Measurements from ENCODE around the gene ERVFRD-1.

Gene ERVFRD-1

DNA sequence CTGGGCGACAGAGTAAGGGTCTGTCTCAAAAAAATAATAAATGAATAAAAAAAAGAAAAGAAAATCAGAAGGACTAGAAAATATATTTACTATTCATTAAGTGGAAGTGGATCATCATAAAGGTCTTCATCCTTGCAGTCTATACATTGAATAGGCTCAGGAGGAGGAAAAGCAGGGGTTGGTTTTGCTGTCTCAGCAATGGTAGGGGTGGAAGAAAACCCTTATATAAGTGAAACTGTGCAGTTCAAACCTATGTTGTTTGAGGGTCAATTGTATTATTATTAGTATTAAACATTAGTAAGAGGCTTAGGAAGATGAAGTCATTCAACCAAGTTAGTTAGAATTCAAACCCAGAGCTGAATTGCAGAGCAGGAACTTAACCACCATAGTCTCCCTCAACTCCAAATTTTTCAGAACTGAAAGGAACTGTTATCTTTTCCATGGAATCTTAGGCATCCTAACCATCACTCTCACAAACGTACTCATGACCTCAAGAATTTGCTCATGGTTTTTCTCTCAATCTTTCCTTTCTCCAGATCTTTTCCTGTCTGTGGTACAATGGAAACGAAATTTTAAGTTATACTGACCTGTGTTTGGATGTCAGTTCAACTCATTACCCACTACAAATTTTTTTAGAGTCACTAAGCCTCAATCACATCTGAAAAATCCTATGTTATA, 25.6 kb downstream of the ERVFRD-1 start:
- no peak for DNase-seq

DNA sequence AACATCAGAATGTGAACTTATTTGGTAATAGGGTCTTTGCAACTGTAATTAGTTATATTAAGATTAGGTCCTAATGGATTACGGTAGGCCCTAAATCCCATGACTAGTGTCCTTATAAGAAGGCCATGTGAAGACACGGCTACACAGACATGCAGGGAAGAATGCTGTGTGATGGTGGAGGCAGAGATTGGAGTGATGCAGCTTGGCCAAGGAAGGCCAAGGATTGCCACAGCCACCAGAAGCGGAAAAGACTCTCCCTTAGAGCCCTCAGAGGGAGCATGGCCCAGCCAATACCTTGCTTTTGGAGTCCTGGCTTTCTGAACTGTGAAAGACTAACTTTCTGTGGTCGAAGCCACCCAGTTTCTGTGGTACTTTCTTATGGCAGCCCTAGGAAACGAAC, 27.6 kb downstream of the ERVFRD-1 start:
- no peak for DNase-seq

DNA sequence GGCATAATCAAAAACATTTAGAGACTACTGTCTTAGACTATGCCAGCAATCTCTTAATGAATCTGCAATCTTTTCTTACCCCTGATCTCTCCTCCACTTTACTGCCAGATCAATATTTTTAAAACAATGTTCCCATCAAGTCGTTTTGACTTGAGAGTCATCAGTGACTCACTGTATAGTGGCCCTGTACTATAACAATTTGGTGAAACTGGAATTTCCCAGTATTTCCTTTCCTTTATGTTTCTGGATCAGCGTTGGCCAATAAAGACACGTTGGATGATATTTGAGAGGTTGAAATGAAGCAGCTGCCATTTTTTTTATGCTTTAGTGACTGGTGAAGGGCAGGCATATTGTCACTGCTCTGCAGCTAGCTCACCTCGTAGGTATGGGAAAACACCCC, 28.0 kb downstream of the ERVFRD-1 start:
- DNase-seq = no peak

DNA sequence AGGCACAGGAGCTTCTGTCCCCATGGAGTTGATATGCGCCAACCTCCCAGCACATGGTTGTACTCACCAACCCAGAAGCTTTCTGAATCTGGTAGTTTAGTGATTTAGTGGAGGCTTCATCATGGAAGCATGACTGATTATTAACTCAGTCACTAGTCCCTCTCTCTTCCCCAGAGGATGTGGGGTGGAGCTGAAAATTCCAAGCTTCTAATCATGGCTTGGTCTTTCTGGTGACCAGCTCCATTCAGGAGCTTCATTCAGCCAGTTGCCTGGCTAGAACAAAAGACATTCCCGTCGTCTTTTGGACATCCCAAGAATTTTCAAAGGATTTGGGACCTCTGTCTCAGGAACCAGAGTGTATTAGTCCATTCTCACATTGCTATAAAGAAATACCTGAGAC, 31.2 kb downstream of the ERVFRD-1 start:
- no peak for DNase-seq

DNA sequence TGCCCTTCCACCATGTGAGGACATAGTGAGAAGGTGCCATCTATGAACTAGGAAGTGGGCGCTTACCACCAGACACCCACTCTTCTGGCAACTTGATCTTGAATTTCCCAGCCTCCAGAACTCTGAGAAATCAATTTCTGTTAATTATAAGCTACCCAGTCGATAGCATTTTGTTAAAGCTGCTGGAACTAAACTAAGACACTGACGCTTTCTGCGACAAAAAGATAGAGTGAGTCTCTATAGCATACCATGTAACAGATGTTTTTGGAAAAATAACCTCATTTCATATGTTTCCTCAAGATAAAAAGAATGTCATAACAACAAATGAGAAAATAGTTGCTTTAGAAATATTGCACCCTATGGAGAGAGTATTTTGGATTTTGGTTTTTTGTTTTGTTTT, 33.3 kb downstream of the ERVFRD-1 start:
- no peak for DNase-seq

DNA sequence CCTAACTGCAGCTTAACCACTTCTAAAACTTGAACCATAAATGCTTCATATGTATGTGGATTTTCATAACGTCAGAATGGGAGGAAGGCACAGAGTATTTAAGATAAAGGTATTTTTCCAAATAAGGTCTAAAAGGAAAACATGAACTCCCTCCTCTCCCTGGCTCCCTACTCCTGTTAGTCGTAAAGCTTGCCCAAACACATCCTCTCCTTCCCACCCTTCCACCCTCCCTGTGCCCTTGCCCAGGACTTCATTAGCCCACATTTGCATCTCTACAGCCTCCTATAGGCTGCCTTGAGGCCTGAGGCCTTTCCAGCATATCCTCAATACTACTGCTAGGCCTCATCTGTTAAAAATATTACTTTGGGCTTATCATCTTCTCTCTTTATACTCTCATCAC, 35.0 kb downstream of the ERVFRD-1 start:
- DNase-seq = no peak

DNA sequence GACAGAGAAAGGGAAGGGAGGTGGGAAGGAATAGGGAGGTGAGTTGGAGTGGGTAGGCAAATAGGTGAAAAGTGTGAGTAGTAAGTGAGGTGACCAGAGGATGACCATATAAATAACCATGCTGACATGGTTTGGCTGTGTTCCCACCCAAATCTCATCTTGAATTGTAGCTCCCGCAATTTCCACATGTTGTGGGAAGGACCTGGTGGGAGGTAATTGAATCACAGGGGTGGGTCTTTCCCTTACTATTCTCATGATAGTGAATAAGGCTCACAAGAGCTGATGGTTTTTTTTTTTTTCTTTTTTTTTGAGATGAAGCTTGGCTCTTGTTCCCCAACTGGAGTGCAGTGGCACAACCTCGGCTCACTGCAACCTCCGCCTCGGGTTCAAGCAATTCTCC, 39.4 kb downstream of the ERVFRD-1 start:
- DNase-seq = no peak

DNA sequence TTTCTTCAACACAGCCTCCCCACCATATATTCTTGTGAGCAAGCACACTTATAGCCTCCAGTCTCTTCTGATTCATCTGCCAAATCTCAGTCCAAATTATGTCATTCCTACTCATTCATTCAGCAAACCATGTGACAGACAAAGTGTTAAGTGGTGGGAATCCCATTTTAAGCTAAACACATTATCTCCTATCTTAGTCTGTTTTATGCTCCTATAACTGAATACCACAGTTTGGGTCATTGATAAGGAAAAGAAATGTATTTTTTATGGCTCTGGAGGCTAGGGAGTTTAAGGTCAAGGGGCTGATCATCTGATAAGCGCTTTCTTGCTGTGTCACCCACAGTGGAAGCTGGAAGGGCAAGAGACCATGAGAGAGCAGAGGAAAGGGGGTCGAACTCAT, 41.8 kb downstream of the ERVFRD-1 start:
- DNase-seq = no peak

DNA sequence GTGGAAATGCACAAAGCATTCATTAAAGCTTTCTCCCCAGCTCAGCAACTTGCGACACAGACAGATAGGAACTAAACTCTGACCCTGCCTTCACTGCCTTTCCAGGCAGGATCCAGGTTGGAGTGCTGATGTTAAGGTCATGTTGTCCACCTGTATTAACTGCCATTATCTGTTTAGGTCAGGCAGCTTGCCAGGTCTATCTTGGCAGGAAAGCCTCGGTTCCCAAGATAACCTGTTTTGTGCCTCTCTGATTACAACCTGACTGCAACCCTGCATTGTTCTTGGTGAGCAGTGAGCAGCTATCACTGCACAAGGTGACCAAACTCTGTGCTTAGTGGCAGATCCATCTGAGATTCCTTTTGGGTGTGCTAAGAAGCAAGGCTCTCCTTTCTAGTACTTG, 44.2 kb downstream of the ERVFRD-1 start:
- DNase-seq = no peak

DNA sequence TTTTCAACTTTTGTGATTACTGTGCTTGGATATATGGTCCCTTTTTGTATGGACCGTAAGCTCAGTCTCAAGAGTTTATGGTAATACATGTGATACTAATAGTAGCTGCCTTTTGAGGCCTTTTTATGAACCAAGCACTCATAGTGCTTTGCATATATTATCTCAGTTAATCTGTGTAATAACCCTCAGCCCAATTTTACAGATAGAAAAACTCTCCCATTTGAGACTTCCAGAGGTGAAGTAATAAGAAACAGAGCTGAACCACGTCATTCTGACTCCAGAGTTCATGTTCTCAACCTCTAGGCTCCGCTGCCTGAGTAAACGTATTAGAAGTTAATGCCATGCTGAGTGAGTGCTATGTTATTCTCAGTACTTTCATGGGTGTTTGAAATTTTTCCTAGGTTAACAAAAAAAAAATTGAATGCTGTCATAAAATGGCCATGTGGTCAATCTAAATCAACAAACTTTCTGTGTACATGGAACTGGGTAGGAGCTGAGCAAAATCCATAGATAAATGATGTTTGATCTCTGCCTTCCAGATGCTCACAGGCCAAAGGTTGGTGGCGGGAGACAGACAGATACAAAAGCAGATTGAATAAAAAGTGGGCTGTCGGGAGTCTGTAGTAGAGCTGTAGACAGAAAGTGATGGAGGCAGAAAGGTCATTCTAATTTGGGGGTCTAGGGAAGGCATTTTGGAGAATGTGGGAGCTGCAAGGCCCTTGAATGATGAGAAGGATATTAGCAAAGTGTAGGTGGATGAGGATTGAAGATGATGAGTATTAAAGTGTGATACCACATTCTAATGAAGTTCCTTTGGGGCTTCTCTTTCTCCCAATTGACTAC, 44.8 kb downstream of the ERVFRD-1 start:
- no peak for DNase-seq

DNA sequence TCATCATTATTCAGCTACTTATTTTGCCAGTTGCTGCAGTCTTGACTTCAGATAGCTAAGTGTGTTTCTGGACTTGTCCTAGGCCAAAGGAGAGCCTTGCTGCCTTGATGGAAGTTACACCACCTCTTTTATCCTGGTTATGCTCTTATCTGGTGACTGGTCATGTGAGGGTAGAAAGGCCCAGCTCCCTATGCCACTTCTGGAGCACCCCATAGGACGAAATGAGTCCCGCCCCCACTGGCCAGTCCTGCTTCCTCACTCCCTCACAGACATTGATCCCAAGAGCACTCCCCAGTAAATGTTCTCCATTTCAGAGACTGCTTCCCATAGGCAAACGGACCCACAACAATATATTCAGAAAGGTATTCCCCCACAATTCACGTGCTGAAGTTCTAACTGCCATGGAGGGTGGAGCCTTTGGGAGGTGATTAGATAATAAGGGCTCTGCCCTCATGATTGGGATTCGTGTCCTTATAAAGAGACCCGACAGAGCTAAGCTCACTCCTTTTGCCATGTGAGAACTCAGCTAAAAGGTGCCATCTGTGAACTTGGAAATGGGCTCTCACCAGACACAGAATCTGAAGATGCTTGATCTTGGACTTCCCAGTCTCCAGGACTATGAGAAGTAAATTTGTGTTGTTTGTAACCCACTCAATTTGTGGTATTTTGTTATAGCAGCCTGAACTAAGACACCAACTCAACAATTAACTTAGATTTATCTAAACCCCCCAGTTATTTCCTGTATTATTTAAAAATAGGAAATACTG, 45.9 kb downstream of the ERVFRD-1 start:
- DNase-seq = no peak

DNA sequence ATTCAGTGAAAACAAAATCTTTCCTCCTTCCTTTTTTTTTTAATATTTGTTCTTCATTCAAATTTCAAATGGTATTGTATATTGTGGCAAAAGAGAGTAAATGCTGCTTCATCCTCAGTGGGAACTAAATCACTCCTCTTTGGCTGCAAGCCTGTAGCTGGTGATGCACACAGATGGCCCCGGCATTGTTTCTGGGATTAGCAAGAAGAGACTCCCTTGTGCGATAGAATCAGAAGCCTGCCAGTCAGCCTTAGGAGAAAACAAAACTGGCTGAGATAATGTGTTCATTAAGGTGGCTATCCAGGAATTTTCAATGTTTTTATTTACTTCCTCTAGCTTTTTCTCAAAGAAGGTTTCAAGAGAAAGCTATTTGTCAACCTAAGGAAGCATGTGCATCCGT, 46.7 kb downstream of the ERVFRD-1 start:
- DNase-seq = no peak

DNA sequence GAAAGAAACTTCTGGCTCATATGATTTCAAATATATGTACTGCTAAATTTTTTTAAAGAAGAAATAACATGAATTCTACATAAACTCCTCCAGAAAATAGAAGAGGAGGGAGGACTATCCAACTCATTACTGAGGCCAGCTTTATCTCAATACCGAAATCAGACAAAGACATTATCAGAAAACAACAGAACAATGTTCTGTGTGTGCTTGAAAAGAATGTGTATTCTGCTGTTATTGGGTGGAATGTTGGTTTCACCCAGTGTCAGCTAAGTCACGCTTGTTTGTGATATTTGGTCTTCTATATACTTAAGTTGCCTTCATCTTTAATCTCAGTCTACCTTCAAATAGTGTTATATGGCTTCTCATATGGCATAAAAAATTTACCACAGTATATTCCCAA, 48.8 kb downstream of the ERVFRD-1 start:
- DNase-seq = no peak

DNA sequence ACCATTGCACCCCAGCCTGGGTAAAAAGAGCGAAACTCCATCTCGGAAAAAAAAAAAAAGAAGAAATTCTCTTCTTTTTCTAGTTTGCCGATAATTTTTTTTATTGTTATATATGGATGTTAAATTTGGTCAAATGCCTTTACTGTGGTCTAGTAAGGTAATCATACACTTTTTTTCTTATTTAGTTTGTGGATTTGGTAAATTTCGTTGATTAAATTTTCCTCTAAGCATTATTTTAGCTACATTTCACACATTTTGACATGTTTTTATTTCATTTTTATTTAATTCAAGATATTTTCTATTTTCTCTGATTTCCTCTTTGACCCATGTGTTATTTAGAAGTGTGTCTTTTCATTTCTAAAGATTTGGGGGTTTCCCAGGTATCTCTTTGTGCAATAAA, 49.4 kb downstream of the ERVFRD-1 start:
- DNase-seq = no peak

DNA sequence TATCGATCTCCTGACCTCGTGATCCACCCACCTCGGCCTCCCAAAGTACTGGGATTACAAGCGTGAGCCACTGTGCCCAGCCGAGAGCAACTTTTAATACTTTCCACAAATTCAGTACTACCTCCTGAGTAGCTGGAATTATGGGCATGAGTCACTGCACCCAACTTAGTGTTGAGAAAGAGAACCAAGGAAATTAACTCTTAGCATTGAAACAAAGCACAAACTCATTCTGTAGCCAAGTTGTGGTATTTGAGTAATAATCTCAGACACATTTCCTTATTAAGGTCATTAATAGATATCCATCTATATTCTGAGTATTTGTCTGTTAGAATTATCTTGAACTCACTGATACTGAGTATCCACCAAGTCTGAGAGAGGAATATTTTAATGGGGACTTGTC, 53.1 kb downstream of the ERVFRD-1 start:
- no peak for DNase-seq

DNA sequence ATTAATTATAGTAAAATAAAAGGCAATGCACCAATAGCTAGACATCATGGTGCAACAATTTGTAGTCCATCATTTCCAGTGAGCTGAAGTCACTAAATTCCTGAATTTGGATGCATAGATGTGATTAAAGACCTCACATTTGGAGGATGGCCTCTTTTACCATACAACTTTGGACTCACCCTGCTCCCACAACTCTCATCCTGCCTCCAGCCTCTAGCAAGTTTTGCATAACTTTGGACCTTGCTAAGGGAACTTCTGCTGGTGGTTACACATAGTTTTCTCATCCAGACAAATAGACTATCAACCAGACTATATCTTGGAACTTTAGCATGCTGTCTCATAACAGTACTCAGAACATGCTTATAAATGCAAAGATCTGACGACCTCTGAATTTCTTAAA, 54.7 kb downstream of the ERVFRD-1 start:
- DNase-seq = no peak

DNA sequence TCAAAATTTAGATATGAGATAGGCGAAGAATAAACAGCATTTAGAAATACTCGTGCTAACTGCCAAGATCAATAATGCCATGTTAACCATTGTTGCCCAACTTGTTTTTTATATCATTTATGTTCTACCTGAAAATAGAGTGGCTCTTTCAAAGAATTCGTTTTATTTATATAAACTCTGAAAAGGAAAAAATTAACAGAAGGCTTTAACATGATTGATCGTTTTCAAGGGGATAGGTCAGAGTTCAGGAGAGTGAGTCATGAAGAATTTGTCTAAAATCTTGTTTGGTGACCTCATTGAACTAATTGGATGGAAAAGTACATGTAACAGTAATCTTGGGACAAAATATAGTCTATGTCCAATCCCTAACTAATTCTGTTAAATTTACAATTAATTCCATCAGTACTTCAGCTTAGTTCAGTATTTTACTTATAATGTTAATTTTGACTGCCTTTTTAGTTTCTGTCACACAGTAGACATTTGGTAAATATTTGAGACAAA, 56.3 kb downstream of the ERVFRD-1 start:
- no peak for DNase-seq

DNA sequence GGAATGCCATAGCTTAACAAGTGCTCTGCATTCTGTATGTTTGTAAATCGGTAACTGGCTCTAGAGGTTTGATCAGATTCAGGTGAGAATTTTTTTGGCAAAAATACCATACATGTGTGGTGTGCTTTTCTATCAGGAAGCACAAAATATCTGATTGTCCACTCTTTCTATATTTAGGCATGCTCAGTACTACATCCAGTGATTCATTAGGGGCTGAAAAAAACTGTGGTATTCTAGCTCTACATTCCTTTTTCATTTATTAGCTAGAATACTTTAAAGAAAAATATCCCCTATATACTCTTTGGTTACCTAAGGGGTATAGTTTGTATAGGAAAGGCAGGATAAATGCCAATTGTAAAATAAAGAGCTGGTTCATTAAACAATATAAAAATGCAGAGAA, 56.8 kb downstream of the ERVFRD-1 start:
- DNase-seq = no peak

DNA sequence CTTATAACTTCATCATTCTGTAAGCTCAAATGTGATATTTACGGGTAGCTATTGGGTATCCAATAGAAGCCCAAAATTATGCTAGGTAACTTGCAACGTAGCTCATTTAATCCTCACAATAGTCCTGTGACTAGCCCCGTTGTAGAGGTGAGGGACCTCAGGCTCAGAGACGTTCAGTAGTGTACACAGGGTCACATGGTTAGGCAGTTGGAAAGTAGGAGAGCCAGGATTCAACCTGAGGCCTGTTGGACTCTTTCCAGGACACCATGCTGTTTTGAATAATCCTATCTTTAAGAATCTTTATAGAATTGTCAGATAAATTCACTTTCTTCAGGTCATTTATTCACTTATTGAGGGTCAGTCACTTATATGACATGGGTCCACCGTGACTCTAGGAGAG, 58.2 kb downstream of the ERVFRD-1 start:
- no peak for DNase-seq

Data from CD4-positive, alpha-beta T cell treated with Interleukin-15 for 1 hour (primary cell).